H1 (cell line): ENCODE data around the gene AGBL4. TPM values are rescaled to one million over a fixed set of nuclear protein-coding genes. Genes with fewer than 3 reads are reported as not detected.

Source experiments
- EZH2 ChIP-seq: fragments of 200-600 bp; sonication (generic); IDR thresholded peaks from 2 replicates; pipeline ENCODE4 v1.7.1; 2012; ENCODE audit warnings: low read depth, mild to moderate bottlenecking, moderate library complexity, low read length, inconsistent platforms; ENCODE audit not compliant: severe bottlenecking
- JUN ChIP-seq: IDR thresholded peaks from 2 replicates; pipeline ENCODE4 v1.6.1; 2011; ENCODE audit warnings: low read depth, mild to moderate bottlenecking, improper control_type of control experiment, low read length
- SP4 ChIP-seq: IDR thresholded peaks from 2 replicates; pipeline ENCODE4 v1.6.1; 2012; ENCODE audit warnings: low read length, inconsistent platforms
- polyA plus RNA-seq, 7 experiments: library from polyadenylated mRNA; depleted of rRNA in 3 of 7; stranded (reverse) in 5 of 7; unstranded in 2 of 7; fragments of >200 nt in 5 of 7; fragments of 200-250 nt in 2 of 7; gene quantifications; 1 replicate in 5 of 7; 2 replicates in 1 of 7; 4 replicates in 1 of 7; pipeline versions ENCODE4 v1.2.1 to v1.2.3, GENCODE V29; 2011 to 2013; ENCODE audit warnings: missing spikeins in 2 of 7, mixed read lengths in 2 of 7
- total RNA-seq: library from RNA; stranded (reverse); fragmentation: NEBNext Ultra II Directional; extraction: Animal tissue kit (Norgen Biotek cat#: 25700); gene quantifications from 2 replicates; pipeline ENCODE4 v1.2.1, GENCODE V29; 2021

The AGBL4 gene
- total and polyA plus RNA-seq, 2 of the 8 experiments (the other 6 are each of a cell fraction or from before 2014, with no cell fraction given): 0.41 to 0.45 TPM

DNA sequence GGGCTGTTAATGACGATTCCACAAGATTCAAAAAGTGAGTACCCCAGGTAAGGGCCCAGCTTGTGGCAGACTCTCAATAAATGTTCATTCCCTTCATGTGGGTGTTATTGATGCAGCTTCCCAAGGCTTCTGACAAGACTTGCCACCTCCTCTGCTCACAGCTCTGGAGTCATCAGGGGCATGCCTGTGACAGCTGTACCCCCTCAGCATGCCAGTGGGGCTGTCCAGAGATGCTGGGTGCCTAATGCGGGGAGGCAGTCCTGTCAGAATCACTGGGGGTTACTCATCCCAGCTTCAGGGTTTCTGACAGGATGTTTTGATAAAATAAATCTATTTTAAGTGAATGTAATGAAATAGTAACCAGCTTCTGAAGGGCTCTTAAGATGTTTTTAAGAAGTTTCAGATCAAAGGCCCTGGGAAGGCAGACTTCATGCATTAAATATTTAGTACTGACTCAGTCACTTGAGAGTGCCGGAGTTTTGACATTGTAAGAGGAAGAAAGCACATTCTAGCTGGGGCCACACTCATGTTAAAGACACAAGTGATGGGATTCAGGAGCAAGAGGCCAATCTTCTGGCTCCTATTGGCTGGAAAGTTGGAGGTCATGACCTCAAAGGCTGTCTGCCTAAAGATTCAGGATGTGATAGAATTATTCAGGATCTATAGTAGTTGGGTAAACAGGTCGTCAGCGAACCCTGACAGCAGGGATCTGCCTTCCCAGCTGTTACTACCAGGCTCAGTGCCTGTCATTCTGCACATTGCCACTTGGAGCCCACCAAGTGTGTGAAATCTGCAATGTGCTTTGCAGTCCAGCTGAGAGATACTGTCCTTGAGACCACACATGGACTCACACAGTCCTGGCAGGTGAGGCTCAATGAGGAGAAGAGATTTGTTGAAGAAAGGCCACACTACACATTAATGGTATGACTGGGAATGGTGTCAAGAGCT lies 1007.5 kb downstream of the AGBL4 start (continued):
- TF ChIP-seq JUN: no peak
- TF ChIP-seq EZH2: no peak
- TF ChIP-seq SP4: no peak
- TF ChIP-seq, all 59 proteins: peak for 0
